GM13977 (cell line): ENCODE data around the gene WDR48.

Source experiments
- DNase-seq: peaks from one replicate; pipeline ENCODE4 v3.0.0; 2012; ENCODE audit warnings: low spot score
- CTCF ChIP-seq: IDR thresholded peaks from 2 replicates; pipeline ENCODE4 v1.5.1; 2012; ENCODE audit warnings: mild to moderate bottlenecking, control low read depth; ENCODE audit not compliant: insufficient read depth; ENCODE audit errors: extremely low read depth, missing control alignments
- in situ Hi-C: fragments of 300-500 bp; cut with MboI; formaldehyde crosslinking; loops from one replicate; pipeline ENCODE4 v1.12.0; 2022; ENCODE audit warnings: low sequenced_read_pairs, low pct_unique_long_range_greater_than_20kb, mixed read lengths, inconsistent platforms; ENCODE audit not compliant: unreplicated experiment

Gene WDR48

GRCh38 chr3:39079530-39079929, 27.7 kb downstream of the WDR48 start:
- in situ Hi-C loops: no loop called here
- TF ChIP-seq CTCF: no peak
- DNase-seq: no peak

- DNase-seq: no peak
- no peak for TF ChIP-seq CTCF
- in situ Hi-C loops: no loop called here
Measured at GRCh38 chr3:39080026-39080425, 28.2 kb downstream of the WDR48 start.

GRCh38 chr3:39082666-39083313, 31.0 kb downstream of the WDR48 start:
- no peak for DNase-seq
- no peak for TF ChIP-seq CTCF
- in situ Hi-C loops: no loop called here

- TF ChIP-seq CTCF: no peak
- in situ Hi-C loops: no loop called here
- peak; percentile 14 for DNase-seq
Measured at GRCh38 chr3:39086144-39086543, 34.3 kb downstream of the WDR48 start.

- TF ChIP-seq CTCF: no peak
- in situ Hi-C loops: no loop called here
Measured at GRCh38 chr3:39088456-39088855, 36.6 kb downstream of the WDR48 start.

GRCh38 chr3:39088889-39089288, 37.1 kb downstream of the WDR48 start:
- no peak for DNase-seq
- TF ChIP-seq CTCF: no peak
- in situ Hi-C loops: no loop called here

More at GRCh38 chr3:39088456-39088855, 36.6 kb downstream of the WDR48 start:
- no peak for DNase-seq
